IPS DF 6.9 (cell line): ENCODE results near the gene TFAP2B.

Source experiments
- DNase-seq: peaks from one replicate; pipeline ENCODE4 v3.0.0-alpha.2; 2013; ENCODE audit warnings: low read depth, low spot score
- H3K27ac ChIP-seq: one replicate; pipeline ENCODE4 v1.5.1; 2013; ENCODE audit warnings: low read length, control low read depth
- H3K27me3 ChIP-seq: 2 replicates; pipeline ENCODE4 v1.6.1; 2013; ENCODE audit warnings: mild to moderate bottlenecking, low read length; ENCODE audit not compliant: control insufficient read depth, insufficient read depth
- H3K36me3 ChIP-seq: 2 replicates; pipeline ENCODE4 v1.6.1; 2013; ENCODE audit warnings: low read length; ENCODE audit not compliant: control insufficient read depth, insufficient read depth
- H3K4me1 ChIP-seq: 2 replicates; pipeline ENCODE4 v1.6.1; 2013; ENCODE audit warnings: low read length; ENCODE audit not compliant: control insufficient read depth, insufficient read depth
- H3K4me3 ChIP-seq: 2 replicates; pipeline ENCODE4 v1.5.1; 2013; ENCODE audit warnings: mild to moderate bottlenecking, low read length
- H3K9me3 ChIP-seq: 2 replicates; pipeline ENCODE4 v1.6.1; 2013; ENCODE audit warnings: low read length, inconsistent platforms; ENCODE audit not compliant: control insufficient read depth, insufficient read depth
- WGBS: extraction: QIAGEN DNeasy Blood & Tissue Kit; methylation state at CpG from one replicate; pipeline ENCODE4 v1.1.7; 2013; ENCODE audit warnings: mixed read lengths, missing lambda C conversion rate; ENCODE audit not compliant: insufficient read length, insufficient coverage; 5-methylcytosine and 5-hydroxymethylcytosine counted together

TFAP2B gene

GRCh38 chr6:50825375-50826036 lies 6.8 kb downstream of the TFAP2B start:
- Histone ChIP-seq H3K27ac (no peak overlapping the region), H3K27me3 (peaks cover 70% of the 10 kb centered on the region), H3K4me1 (peaks cover 10% of the 10 kb centered on the region), H3K36me3 (no peaks in the 10 kb centered on the region), H3K9me3 (no peaks in the 10 kb centered on the region), H3K4me3 (no peak overlapping the region)
- no peak for DNase-seq
- no CpG with 5 or more reads among the region's 16 CpGs for WGBS

DNA sequence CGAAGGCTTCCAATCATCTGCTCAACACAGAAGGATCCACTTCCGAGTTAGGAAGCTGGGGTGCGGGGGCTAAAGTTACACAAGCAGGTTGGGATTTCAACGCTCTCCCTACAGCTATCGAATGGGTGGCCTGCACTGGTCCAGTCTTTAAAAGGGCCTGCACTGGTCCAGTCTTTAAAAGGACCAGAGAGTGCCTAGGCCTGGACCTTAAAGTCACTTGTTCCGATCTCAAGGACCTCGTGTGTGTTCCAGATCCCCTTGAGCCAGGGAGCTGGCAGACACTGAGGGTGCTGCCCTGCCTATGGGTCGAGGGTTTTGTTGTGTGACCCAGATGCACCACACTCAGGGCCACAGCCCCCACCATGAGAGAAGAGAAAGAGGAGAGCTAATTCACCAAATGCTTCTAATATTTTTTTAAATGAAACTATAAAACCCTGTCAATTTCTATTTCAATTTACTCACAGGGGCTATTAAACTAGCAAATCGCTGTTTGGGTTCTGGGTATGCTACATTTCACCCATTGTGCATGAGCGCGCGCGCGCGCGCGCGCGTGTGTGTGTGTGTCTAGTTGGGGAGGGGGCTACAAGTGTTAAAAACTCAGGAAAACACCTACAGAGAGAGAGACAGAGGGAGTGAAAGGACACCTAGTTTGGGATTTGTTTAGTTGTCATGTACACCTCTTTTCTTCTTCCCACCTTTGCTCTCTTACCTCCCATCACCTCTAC lies 7.5 kb downstream of the TFAP2B start:
- no peaks in the 10 kb centered on the region for H3K36me3 ChIP-seq
- peaks cover 68% of the 10 kb centered on the region for H3K27me3 ChIP-seq
- H3K27ac ChIP-seq, result no peak overlapping the region
- no peaks in the 10 kb centered on the region for H3K9me3 ChIP-seq
- peaks cover 10% of the 10 kb centered on the region for H3K4me1 ChIP-seq
- WGBS, result no CpG with 5 or more reads among the region's 19 CpGs
- no peak overlapping the region for H3K4me3 ChIP-seq
- no peak for DNase-seq

- H3K4me1 ChIP-seq, result peaks cover 9% of the 10 kb centered on the region
- H3K36me3 ChIP-seq, result no peaks in the 10 kb centered on the region
- no peak overlapping the region for H3K27ac ChIP-seq
- no peaks in the 10 kb centered on the region for H3K9me3 ChIP-seq
- no peak overlapping the region for H3K4me3 ChIP-seq
- no peak for DNase-seq
- no CpG with 5 or more reads among the region's 15 CpGs for WGBS
- H3K27me3 ChIP-seq, result peaks cover 68% of the 10 kb centered on the region
Measured at GRCh38 chr6:50826803-50827202, 8.1 kb downstream of the TFAP2B start.

- DNase-seq, result no peak
- no peaks in the 10 kb centered on the region for H3K9me3 ChIP-seq
- no peaks in the 10 kb centered on the region for H3K36me3 ChIP-seq
- peaks cover 2% of the 10 kb centered on the region for H3K4me1 ChIP-seq
- H3K27ac ChIP-seq, result no peak overlapping the region
- no peak overlapping the region for H3K4me3 ChIP-seq
- H3K27me3 ChIP-seq, result peaks cover 62% of the 10 kb centered on the region
- WGBS, result no CpG with 5 or more reads among the region's 2 CpGs
Measured at GRCh38 chr6:50829049-50829448, 10.4 kb downstream of the TFAP2B start.

- no peak for DNase-seq
- Histone ChIP-seq H3K27ac (no peak overlapping the region), H3K36me3 (no peaks in the 10 kb centered on the region), H3K4me3 (no peak overlapping the region), H3K4me1 (no peaks in the 10 kb centered on the region; the same call in 1 of the 2 replicates), H3K27me3 (peaks cover 69% of the 10 kb centered on the region), H3K9me3 (no peaks in the 10 kb centered on the region)
- no CpG with 5 or more reads among the region's 3 CpGs for WGBS
Measured at GRCh38 chr6:50829898-50830444, 11.3 kb downstream of the TFAP2B start.

GRCh38 chr6:50831186-50831585 lies 12.5 kb downstream of the TFAP2B start:
- Histone ChIP-seq H3K9me3 (no peaks in the 10 kb centered on the region), H3K4me1 (no peaks in the 10 kb centered on the region; the same call in 1 of the 2 replicates), H3K36me3 (no peaks in the 10 kb centered on the region), H3K27ac (no peak overlapping the region), H3K4me3 (no peak overlapping the region), H3K27me3 (peaks cover 73% of the 10 kb centered on the region)
- DNase-seq, result no peak
- no CpG with 5 or more reads among the region's 10 CpGs for WGBS

- no peaks in the 10 kb centered on the region for H3K9me3 ChIP-seq
- no peak overlapping the region for H3K27ac ChIP-seq
- H3K36me3 ChIP-seq, result no peaks in the 10 kb centered on the region
- no CpG with 5 or more reads among the region's 1 CpG for WGBS
- H3K4me1 ChIP-seq, result 0 out of 2 replicates have a peak, but pooled peaks cover 2% of the 10 kb centered on the region
- no peak overlapping the region for H3K4me3 ChIP-seq
- DNase-seq, result no peak
- H3K27me3 ChIP-seq, result peaks cover 73% of the 10 kb centered on the region
Measured at GRCh38 chr6:50832912-50833311, 14.2 kb downstream of the TFAP2B start.

DNA sequence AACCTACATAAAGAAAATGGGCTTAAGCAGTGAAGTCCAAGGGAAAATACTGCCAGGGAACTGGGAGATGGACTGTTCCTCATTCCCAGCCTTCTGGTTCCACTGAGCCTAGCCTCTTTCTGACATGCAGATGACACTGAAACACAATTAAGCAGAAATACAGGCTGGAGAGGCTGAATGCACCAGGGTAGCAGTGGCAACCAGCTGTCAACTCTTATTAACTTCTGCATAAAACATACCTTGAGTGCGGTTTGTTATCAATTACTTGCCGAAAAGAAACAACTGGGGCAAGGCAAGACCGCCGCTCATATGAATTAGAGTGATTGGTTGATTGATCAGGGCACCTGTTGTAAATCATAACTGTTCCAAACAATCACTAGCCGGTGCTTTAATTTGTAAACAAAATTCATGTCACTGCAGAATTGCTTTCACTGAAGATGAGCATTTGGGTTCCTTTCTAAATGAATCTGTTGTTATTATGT lies 16.3 kb downstream of the TFAP2B start:
- no peaks in the 10 kb centered on the region for H3K9me3 ChIP-seq
- H3K36me3 ChIP-seq, result no peaks in the 10 kb centered on the region
- H3K4me1 ChIP-seq, result 0 out of 2 replicates have a peak, but pooled peaks cover 2% of the 10 kb centered on the region
- H3K4me3 ChIP-seq, result no peak overlapping the region
- H3K27me3 ChIP-seq, result peaks cover 83% of the 10 kb centered on the region
- no peak for DNase-seq
- WGBS, result no CpG with 5 or more reads among the region's 5 CpGs
- no peak overlapping the region for H3K27ac ChIP-seq

DNA sequence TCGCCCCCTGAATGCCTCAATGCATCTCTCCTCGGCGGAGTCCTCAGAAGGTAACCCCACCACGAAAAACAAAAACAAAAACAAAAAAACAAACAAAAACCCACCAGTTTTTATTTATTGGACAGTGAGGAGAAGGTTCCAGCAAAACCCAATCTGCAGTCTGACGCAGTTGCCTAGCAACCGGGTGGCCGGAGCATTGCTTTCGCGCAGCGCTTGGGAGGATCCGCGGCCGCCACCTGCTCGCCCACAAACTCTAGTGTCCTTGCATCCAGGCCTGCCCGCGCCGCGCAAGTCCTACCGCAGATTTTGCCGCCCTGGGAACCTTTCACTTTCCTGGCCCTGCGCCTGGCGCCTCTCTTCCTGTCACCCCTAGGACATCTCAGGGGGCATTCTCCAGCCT lies 17.6 kb downstream of the TFAP2B start:
- Histone ChIP-seq H3K9me3 (no peaks in the 10 kb centered on the region), H3K27me3 (peaks cover 90% of the 10 kb centered on the region), H3K4me3 (no peak overlapping the region), H3K36me3 (no peaks in the 10 kb centered on the region), H3K27ac (no peak overlapping the region), H3K4me1 (0 out of 2 replicates have a peak, but pooled peaks cover 2% of the 10 kb centered on the region)
- no CpG with 5 or more reads among the region's 22 CpGs for WGBS
- no peak for DNase-seq

- Histone ChIP-seq H3K27ac (no peak overlapping the region), H3K36me3 (no peaks in the 10 kb centered on the region), H3K9me3 (no peaks in the 10 kb centered on the region), H3K4me3 (no peak overlapping the region), H3K4me1 (peaks cover 2% of the 10 kb centered on the region; the same call in 1 of the 2 replicates), H3K27me3 (peaks cover 92% of the 10 kb centered on the region)
- DNase-seq, result no peak
- WGBS, result no CpG with 5 or more reads among the region's 14 CpGs
Measured at GRCh38 chr6:50837589-50838445, 19.1 kb downstream of the TFAP2B start.
